Measurements from ENCODE around the gene CSKMT. TPM values are rescaled to one million over a fixed set of nuclear protein-coding genes. Genes with fewer than 3 reads are reported as not detected.
A peak's percentile ranks its signal among the peaks of the same experiment; 100 is the strongest.
"Not testable (repeated sequence)": the region's sequence is repeated elsewhere in the genome, so short reads cannot be mapped to it uniquely, and the experiment has no call there.

CSKMT gene
- total and polyA plus RNA-seq, 3 experiments from 2014 or later = 3.6 to 48.3 (median 43.1) TPM

GRCh38 chr11:62671236-62671607 lies 6.1 kb downstream of the CSKMT start:
- H3K4me3 ChIP-seq (ENCODE audit: low read length) = peak overlapping the region; percentile 82
- CTCF ChIA-PET = interaction anchor here (0.9 to 2.9 kb wide), 15 partner anchors 8 to 247 kb away, joined by 3 to 8 read pairs (median 4); partner anchors contain the start of genes B3GAT3, EEF1G, GANAB and HNRNPUL2
- peak overlapping the region; percentile 91 for H3K27ac ChIP-seq (ENCODE audit: low read depth, low read length)
- DNase-seq = peak in 2 of 5 donors; percentile 23 to 59
- H3K36me3 ChIP-seq (ENCODE audit: insufficient read depth, low read length) = peaks cover 13% of the 10 kb centered on the region
- Mint-ChIP-seq H3K27ac (peak overlapping the region; percentile 83 to 98 (median 97)), H3K36me3 (peaks cover 0 to 50% (median 4%) of the 10 kb centered on the region in 3 donors), H3K4me3 (peak overlapping the region; percentile 94 to 100 (median 100)), H3K9me3 (no peaks in the 10 kb centered on the region), H3K4me1 (peaks cover 40 to 65% (median 57%) of the 10 kb centered on the region in 3 donors), H3K27me3 (no peaks in the 10 kb centered on the region)
- H3K9me3 ChIP-seq (ENCODE audit: low read length) = no peaks in the 10 kb centered on the region
- POLR2A ChIA-PET = interaction anchor here (0.5 to 3.0 kb wide), 17 partner anchors 18 to 210 kb away, joined by 3 to 56 read pairs (median 6); partner anchors contain the start of genes B3GAT3, GNG3, HNRNPUL2 and INTS5
- no peaks in the 10 kb centered on the region for H3K27me3 ChIP-seq (ENCODE audit: insufficient read depth, low read length, poor library complexity, severe bottlenecking)
- H3K4me1 ChIP-seq (ENCODE audit: insufficient read depth, low read length) = peaks cover 41% of the 10 kb centered on the region

DNA sequence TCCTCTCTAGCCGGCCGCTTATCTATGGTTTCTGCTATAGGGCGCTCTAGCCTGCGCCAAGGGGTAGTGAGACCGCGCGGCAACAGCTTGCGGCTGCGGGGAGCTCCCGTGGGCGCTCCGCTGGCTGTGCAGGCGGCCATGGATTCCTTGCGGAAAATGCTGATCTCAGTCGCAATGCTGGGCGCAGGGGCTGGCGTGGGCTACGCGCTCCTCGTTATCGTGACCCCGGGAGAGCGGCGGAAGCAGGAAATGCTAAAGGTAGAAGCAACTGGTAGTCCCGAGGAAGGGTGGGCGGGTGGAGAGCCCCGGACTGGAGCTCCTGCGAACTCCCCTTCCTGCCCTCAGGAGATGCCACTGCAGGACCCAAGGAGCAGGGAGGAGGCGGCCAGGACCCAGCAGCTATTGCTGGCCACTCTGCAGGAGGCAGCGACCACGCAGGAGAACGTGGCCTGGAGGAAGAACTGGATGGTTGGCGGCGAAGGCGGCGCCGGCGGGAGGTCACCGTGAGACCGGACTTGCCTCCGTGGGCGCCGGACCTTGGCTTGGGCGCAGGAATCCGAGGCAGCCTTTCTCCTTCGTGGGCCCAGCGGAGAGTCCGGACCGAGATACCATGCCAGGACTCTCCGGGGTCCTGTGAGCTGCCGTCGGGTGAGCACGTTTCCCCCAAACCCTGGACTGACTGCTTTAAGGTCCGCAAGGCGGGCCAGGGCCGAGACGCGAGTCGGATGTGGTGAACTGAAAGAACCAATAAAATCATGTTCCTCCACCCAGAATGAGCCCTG lies 6.7 kb downstream of the CSKMT start, which contains the start of the genes LBHD1 and UQCC3:
Gene LBHD1 (minus strand): TSS at position 660 of the 782 bp plus-strand sequence. CDS start 2,236 bp downstream, outside the sequence.
Gene UQCC3 (plus strand): TSS at position 66 of the 782 bp plus-strand sequence. CDS start 73 bp downstream, at position 139.
- DNase-seq = peak; percentile 56 to 85 (median 79)
- Mint-ChIP-seq H3K27me3 (no peaks in the 10 kb centered on the region), H3K4me1 (peaks cover 36 to 61% (median 52%) of the 10 kb centered on the region in 3 donors), H3K4me3 (peak within 1 kb of the TSS; percentile 94 to 100 (median 100)), H3K27ac (peak within 1 kb of the TSS; percentile 83 to 98 (median 97)), H3K36me3 (peaks cover 0 to 51% (median 4%) of the 10 kb centered on the region in 3 donors), H3K9me3 (no peaks in the 10 kb centered on the region)
- H3K27me3 ChIP-seq (ENCODE audit: insufficient read depth, low read length, poor library complexity, severe bottlenecking) = no peaks in the 10 kb centered on the region
- POLR2A ChIA-PET = interaction anchor here (0.5 to 3.0 kb wide), 21 partner anchors 9 to 1184 kb away, joined by 3 to 56 read pairs (median 4); partner anchors contain the start of genes B3GAT3, GNG3, HNRNPUL2 and INTS5
- H3K36me3 ChIP-seq (ENCODE audit: insufficient read depth, low read length) = peaks cover 13% of the 10 kb centered on the region
- CTCF ChIA-PET = interaction anchor here (0.7 to 2.9 kb wide), 17 partner anchors 9 to 247 kb away, joined by 3 to 8 read pairs (median 4); partner anchors contain the start of genes B3GAT3, EEF1G, GANAB and HNRNPUL2
- peak within 1 kb of the TSS; percentile 82 for H3K4me3 ChIP-seq (ENCODE audit: low read length)
- no peaks in the 10 kb centered on the region for H3K9me3 ChIP-seq (ENCODE audit: low read length)
- peak within 1 kb of the TSS; percentile 91 for H3K27ac ChIP-seq (ENCODE audit: low read depth, low read length)
- peaks cover 35% of the 10 kb centered on the region for H3K4me1 ChIP-seq (ENCODE audit: insufficient read depth, low read length)

DNA sequence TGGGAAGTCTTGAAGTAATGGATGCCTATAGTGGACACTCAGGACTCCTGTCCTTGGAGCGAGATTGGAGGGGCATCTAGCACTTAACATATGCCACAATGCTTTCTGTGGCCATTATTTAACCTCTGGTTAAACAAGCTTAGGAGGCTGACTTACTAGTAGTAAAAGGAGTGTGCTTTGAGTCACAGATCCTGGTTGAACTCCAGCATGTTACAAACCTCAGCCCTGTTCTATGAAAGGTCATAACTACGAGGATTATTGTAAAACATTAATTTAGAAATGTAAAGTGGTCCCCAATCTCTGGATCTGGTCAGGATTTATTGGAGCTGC lies 8.0 kb downstream of the CSKMT start:
- Histone ChIP-seq H3K9me3 (ENCODE audit: low read length) (no peaks in the 10 kb centered on the region), H3K4me1 (ENCODE audit: insufficient read depth, low read length) (peaks cover 38% of the 10 kb centered on the region), H3K27ac (ENCODE audit: low read depth, low read length) (peak overlapping the region; percentile 38), H3K4me3 (ENCODE audit: low read length) (no peak overlapping the region), H3K27me3 (ENCODE audit: insufficient read depth, low read length, poor library complexity, severe bottlenecking) (no peaks in the 10 kb centered on the region), H3K36me3 (ENCODE audit: insufficient read depth, low read length) (peaks cover 9% of the 10 kb centered on the region)
- peak overlapping the region; percentile 94 to 100 (median 100) for H3K4me3 Mint-ChIP-seq
- H3K27me3 Mint-ChIP-seq = no peaks in the 10 kb centered on the region
- no peaks in the 10 kb centered on the region for H3K9me3 Mint-ChIP-seq
- ChIA-PET POLR2A (interaction anchor here (0.5 to 1.8 kb wide), 4 partner anchors 8 to 1631 kb away, joined by 3 to 10 read pairs (median 6); partner anchors contain the start of genes C11orf98 and CSKMT), CTCF (interaction anchor here (1.2 to 2.2 kb wide), 6 partner anchors 16 to 248 kb away, joined by 3 to 7 read pairs (median 4); partner anchors contain the start of genes EML3, LRRN4CL and TUT1)
- peaks cover 41 to 62% (median 57%) of the 10 kb centered on the region in 3 donors for H3K4me1 Mint-ChIP-seq
- no peak for DNase-seq
- H3K27ac Mint-ChIP-seq = peak overlapping the region in 7 of 8 donors; percentile 31 to 98 (median 69)
- peaks cover 0 to 56% (median 4%) of the 10 kb centered on the region in 3 donors for H3K36me3 Mint-ChIP-seq

GRCh38 chr11:62675415-62675814 lies 10.3 kb downstream of the CSKMT start:
- H3K9me3 Mint-ChIP-seq; H3K27ac ChIP-seq (ENCODE audit: low read depth, low read length); H3K4me3 ChIP-seq (ENCODE audit: low read length); H3K27me3 Mint-ChIP-seq; H3K36me3 ChIP-seq (ENCODE audit: insufficient read depth, low read length); H3K9me3 ChIP-seq (ENCODE audit: low read length); POLR2A ChIA-PET; DNase-seq; H3K27me3 ChIP-seq (ENCODE audit: insufficient read depth, low read length, poor library complexity, severe bottlenecking): not testable (repeated sequence)
- CTCF ChIA-PET = interaction anchor here (1.0 to 4.3 kb wide), 5 partner anchors 10 to 84 kb away, joined by 3 to 17 read pairs (median 5); partner anchors contain the start of genes C11orf98, CSKMT, LRRN4CL and TUT1
- peak overlapping the region in 3 of 8 donors; percentile 22 to 93 (median 52) for H3K27ac Mint-ChIP-seq
- H3K4me3 Mint-ChIP-seq = peak overlapping the region in 3 of 7 donors; percentile 2 to 40 (median 36)
- peaks cover 0 to 61% (median 2%) of the 10 kb centered on the region in 3 donors for H3K36me3 Mint-ChIP-seq
- peaks cover 42% of the 10 kb centered on the region for H3K4me1 ChIP-seq (ENCODE audit: insufficient read depth, low read length)
- H3K4me1 Mint-ChIP-seq = peaks cover 40 to 60% (median 59%) of the 10 kb centered on the region in 3 donors

DNA sequence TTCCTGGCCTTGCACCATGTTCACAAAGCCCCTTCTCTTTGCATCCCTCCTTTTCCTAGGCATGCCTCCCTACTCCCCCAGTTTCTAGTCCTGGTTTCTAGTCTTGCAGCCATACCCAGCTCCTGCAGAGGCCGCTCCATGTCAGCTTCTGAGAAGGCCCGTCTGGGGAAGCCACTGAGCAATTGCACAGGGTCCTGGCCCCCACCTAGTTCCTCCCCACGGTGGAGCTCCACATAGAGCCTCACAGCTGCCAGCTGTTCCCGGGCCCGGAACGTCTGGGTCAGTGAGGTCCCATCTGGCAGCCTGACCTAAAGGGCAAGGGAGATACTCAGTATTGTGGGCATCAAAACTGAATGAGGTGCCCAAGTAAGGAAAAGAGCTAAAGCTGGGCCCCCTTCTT lies 11.6 kb downstream of the CSKMT start:
- Histone ChIP-seq H3K27ac (ENCODE audit: low read depth, low read length) (no peak overlapping the region), H3K27me3 (ENCODE audit: insufficient read depth, low read length, poor library complexity, severe bottlenecking) (no peaks in the 10 kb centered on the region), H3K4me1 (ENCODE audit: insufficient read depth, low read length) (peaks cover 34% of the 10 kb centered on the region), H3K9me3 (ENCODE audit: low read length) (no peaks in the 10 kb centered on the region), H3K4me3 (ENCODE audit: low read length) (no peak overlapping the region), H3K36me3 (ENCODE audit: insufficient read depth, low read length) (peaks cover 9% of the 10 kb centered on the region)
- H3K27me3 Mint-ChIP-seq = no peaks in the 10 kb centered on the region
- CTCF ChIA-PET = interaction anchor here (0.8 to 4.3 kb wide), 7 partner anchors 9 to 252 kb away, joined by 3 to 17 read pairs (median 4); partner anchors contain the start of genes B3GAT3, C11orf98, CSKMT and TUT1
- peaks cover 32 to 54% (median 53%) of the 10 kb centered on the region in 3 donors for H3K4me1 Mint-ChIP-seq
- POLR2A ChIA-PET = interaction anchor here (2.1 kb wide), 1 partner anchor 12 kb away, joined by 14 read pairs; the partner anchor contains the start of genes C11orf98 and CSKMT
- peaks cover 0 to 55% (median 2%) of the 10 kb centered on the region in 3 donors for H3K36me3 Mint-ChIP-seq
- H3K27ac Mint-ChIP-seq = peak overlapping the region in 6 of 8 donors; percentile 89 to 98 (median 95)
- H3K9me3 Mint-ChIP-seq = no peaks in the 10 kb centered on the region
- peak overlapping the region in 6 of 7 donors; percentile 79 to 92 (median 88) for H3K4me3 Mint-ChIP-seq
- no peak for DNase-seq

DNA sequence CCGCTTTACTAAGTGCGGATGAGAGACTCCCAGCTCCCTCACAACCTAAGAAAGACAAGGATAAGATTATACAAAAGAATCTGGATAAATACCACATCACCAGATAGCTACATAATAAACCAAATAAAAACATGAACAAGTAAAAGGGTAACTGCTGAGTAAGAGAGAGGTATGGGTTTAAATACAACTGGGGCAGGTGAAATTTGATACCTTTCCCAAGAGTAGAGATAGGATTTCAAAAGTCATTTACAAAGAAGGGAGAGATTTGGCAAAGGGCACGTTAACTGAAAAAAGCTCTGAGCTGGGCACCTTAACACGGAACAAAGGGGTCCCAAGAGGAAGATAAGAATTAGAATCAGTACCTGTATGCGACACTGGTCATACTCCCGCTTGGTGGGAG lies 12.0 kb downstream of the CSKMT start:
- Mint-ChIP-seq H3K4me1 (peaks cover 31 to 51% (median 49%) of the 10 kb centered on the region in 3 donors), H3K4me3 (peak overlapping the region; percentile 79 to 92 (median 90)), H3K27ac (peak overlapping the region in 7 of 8 donors; percentile 89 to 98 (median 93)), H3K27me3 (no peaks in the 10 kb centered on the region), H3K36me3 (peaks cover 0 to 50% (median 2%) of the 10 kb centered on the region in 3 donors), H3K9me3 (no peaks in the 10 kb centered on the region)
- no peak overlapping the region for H3K4me3 ChIP-seq (ENCODE audit: low read length)
- ChIA-PET POLR2A (interaction anchor here (2.1 kb wide), 1 partner anchor 12 kb away, joined by 14 read pairs; the partner anchor contains the start of genes C11orf98 and CSKMT), CTCF (interaction anchor here (0.8 to 4.3 kb wide), 7 partner anchors 9 to 252 kb away, joined by 3 to 17 read pairs (median 4); partner anchors contain the start of genes B3GAT3, C11orf98, CSKMT and TUT1)
- no peak for DNase-seq
- peaks cover 34% of the 10 kb centered on the region for H3K4me1 ChIP-seq (ENCODE audit: insufficient read depth, low read length)
- no peaks in the 10 kb centered on the region for H3K27me3 ChIP-seq (ENCODE audit: insufficient read depth, low read length, poor library complexity, severe bottlenecking)
- H3K27ac ChIP-seq (ENCODE audit: low read depth, low read length) = no peak overlapping the region
- peaks cover 9% of the 10 kb centered on the region for H3K36me3 ChIP-seq (ENCODE audit: insufficient read depth, low read length)
- H3K9me3 ChIP-seq (ENCODE audit: low read length) = no peaks in the 10 kb centered on the region

GRCh38 chr11:62677714-62678113 lies 12.6 kb downstream of the CSKMT start:
- H3K9me3 ChIP-seq (ENCODE audit: low read length) = no peaks in the 10 kb centered on the region
- Mint-ChIP-seq H3K27ac (peak overlapping the region; percentile 84 to 98 (median 93)), H3K36me3 (peaks cover 0 to 48% (median 2%) of the 10 kb centered on the region in 3 donors), H3K9me3 (no peaks in the 10 kb centered on the region), H3K4me3 (peak overlapping the region; percentile 80 to 96 (median 90)), H3K4me1 (peaks cover 27 to 45% (median 44%) of the 10 kb centered on the region in 3 donors), H3K27me3 (no peaks in the 10 kb centered on the region)
- peaks cover 28% of the 10 kb centered on the region for H3K4me1 ChIP-seq (ENCODE audit: insufficient read depth, low read length)
- peaks cover 9% of the 10 kb centered on the region for H3K36me3 ChIP-seq (ENCODE audit: insufficient read depth, low read length)
- H3K4me3 ChIP-seq (ENCODE audit: low read length) = peak overlapping the region; percentile 97
- DNase-seq = no peak
- CTCF ChIA-PET = interaction anchor here (0.8 to 4.3 kb wide), 2 partner anchors 13 to 253 kb away, joined by 3 to 17 read pairs; partner anchors contain the start of genes C11orf98 and CSKMT
- POLR2A ChIA-PET = interaction anchor here (2.1 kb wide), 1 partner anchor 13 kb away, joined by 14 read pairs; the partner anchor contains the start of genes C11orf98 and CSKMT
- H3K27ac ChIP-seq (ENCODE audit: low read depth, low read length) = peak overlapping the region; percentile 86
- H3K27me3 ChIP-seq (ENCODE audit: insufficient read depth, low read length, poor library complexity, severe bottlenecking) = no peaks in the 10 kb centered on the region
